ENCODE data around the gene NAP1L2. TPM values are rescaled to one million over a fixed set of nuclear protein-coding genes. Genes with fewer than 3 reads are reported as not detected.

The NAP1L2 gene, protein sequence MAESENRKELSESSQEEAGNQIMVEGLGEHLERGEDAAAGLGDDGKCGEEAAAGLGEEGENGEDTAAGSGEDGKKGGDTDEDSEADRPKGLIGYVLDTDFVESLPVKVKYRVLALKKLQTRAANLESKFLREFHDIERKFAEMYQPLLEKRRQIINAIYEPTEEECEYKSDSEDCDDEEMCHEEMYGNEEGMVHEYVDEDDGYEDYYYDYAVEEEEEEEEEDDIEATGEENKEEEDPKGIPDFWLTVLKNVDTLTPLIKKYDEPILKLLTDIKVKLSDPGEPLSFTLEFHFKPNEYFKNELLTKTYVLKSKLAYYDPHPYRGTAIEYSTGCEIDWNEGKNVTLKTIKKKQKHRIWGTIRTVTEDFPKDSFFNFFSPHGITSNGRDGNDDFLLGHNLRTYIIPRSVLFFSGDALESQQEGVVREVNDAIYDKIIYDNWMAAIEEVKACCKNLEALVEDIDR
- total RNA-seq (ENCODE audit: low replicate concordance), result 2.1 and 2.5 TPM in 2 replicates
- long read RNA-seq, partial matches to known transcripts, result 0 of 2 reads
- long read RNA-seq, other reads (novel, unspliced or antisense), result 0 of 2 reads

DNA sequence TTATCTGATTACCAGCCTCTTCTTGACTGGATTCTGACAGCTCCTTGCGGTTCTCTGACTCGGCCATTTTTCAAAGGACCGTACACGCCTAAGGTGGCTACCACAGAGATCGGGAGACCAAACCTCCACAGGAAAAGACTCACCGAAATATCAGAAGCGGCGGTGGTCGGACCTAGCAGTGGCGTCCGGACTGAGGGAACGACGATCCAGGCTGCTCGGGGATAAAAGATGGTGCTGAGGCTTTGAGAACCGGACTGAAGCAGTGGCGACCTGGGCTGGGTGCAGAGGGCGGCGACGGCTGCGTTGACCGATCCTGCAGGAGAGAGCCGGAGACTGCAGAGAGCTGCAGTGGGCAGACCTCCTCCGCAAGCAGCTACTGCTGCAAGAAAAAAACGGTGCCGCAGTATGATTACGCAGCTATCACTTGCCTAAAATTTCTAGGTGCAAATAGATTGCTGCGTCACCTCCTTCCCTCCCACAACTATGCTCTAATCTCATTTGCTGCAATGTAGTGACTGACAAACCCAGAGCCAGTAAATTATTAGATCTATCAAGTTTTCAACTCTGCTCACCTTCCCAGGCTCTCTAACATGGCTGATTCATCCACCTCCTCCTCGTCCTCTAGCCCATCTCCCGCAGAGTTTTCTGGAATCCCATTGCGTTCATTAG lies at the start of gene NAP1L2:
Gene NAP1L2 (minus strand): TSS at position 426 of the 669 bp plus-strand sequence. CDS start 359 bp downstream, at position 67.
- peak within 1 kb of the TSS; percentile 89 for H3K4me3 Mint-ChIP-seq
- no peaks in the 10 kb centered on the region for H3K36me3 Mint-ChIP-seq
- DNase-seq (ENCODE audit: extremely low spot score, unreplicated experiment), result no peak
- no peaks in the 10 kb centered on the region for H3K4me1 Mint-ChIP-seq (ENCODE audit: unreplicated experiment)
- H3K27me3 Mint-ChIP-seq, result peaks cover 29% of the 10 kb centered on the region
- TF ChIP-seq, protein P1, sequence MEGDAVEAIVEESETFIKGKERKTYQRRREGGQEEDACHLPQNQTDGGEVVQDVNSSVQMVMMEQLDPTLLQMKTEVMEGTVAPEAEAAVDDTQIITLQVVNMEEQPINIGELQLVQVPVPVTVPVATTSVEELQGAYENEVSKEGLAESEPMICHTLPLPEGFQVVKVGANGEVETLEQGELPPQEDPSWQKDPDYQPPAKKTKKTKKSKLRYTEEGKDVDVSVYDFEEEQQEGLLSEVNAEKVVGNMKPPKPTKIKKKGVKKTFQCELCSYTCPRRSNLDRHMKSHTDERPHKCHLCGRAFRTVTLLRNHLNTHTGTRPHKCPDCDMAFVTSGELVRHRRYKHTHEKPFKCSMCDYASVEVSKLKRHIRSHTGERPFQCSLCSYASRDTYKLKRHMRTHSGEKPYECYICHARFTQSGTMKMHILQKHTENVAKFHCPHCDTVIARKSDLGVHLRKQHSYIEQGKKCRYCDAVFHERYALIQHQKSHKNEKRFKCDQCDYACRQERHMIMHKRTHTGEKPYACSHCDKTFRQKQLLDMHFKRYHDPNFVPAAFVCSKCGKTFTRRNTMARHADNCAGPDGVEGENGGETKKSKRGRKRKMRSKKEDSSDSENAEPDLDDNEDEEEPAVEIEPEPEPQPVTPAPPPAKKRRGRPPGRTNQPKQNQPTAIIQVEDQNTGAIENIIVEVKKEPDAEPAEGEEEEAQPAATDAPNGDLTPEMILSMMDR (conservative IDR thresholded peaks at IDR 0.05), result no peak
- peak within 1 kb of the TSS; percentile 39 for H3K27ac Mint-ChIP-seq
- H3K9me3 Mint-ChIP-seq, result no peaks in the 10 kb centered on the region

DNA sequence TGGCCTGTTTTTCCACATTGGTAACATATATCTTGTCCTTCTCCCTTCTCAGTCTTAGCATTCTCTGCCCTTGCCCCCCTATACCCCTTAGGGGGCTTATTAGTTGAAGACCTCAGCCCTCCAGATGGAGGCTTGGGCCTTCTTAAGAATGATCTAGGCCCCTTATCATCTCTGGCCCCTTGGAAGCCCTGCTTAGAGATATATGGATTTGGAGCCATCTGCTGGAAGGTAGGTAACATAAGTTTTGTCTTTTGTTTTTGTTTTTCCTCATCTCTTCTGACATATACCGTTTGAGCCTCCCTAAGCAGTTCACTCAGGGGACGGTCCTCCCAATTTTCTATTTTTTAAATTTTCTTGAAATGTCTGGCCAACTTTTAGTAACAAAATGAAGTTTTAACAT lies 48.3 kb upstream of the NAP1L2 start:
- Mint-ChIP-seq H3K36me3 (no peaks in the 10 kb centered on the region), H3K27me3 (no peaks in the 10 kb centered on the region), H3K4me1 (ENCODE audit: unreplicated experiment) (no peaks in the 10 kb centered on the region), H3K27ac (no peak overlapping the region), H3K9me3 (no peaks in the 10 kb centered on the region), H3K4me3 (no peak overlapping the region)
- TF ChIP-seq, protein P1 (conservative IDR thresholded peaks at IDR 0.05), result peak; percentile 49
- no peak for DNase-seq (ENCODE audit: extremely low spot score, unreplicated experiment)

DNA sequence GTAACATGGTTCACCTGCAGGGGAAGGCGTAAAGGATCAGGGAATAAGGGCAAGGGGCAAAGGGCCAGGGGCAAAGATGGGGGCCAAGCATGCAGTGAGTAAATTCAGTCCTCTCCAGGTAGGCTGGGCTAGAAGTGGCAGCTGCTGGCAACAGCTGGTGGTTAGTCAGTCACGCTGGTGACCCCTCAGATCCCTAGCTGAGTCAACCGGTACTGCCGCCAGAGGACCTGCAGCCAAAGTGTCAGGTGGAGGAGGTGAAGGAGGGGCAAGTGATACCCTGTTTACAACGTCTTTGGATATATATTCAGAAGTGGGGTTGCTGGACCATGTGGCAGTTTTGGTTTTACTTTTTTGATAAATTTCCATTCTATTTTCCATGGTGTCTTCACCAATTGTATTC lies 24.6 kb upstream of the NAP1L2 start:
- Mint-ChIP-seq H3K4me1 (ENCODE audit: unreplicated experiment) (no peaks in the 10 kb centered on the region), H3K4me3 (no peak overlapping the region), H3K27ac (no peak overlapping the region), H3K9me3 (no peaks in the 10 kb centered on the region), H3K36me3 (no peaks in the 10 kb centered on the region), H3K27me3 (no peaks in the 10 kb centered on the region)
- TF ChIP-seq, protein P1 (conservative IDR thresholded peaks at IDR 0.05), result no peak
- no peak for DNase-seq (ENCODE audit: extremely low spot score, unreplicated experiment)

DNA sequence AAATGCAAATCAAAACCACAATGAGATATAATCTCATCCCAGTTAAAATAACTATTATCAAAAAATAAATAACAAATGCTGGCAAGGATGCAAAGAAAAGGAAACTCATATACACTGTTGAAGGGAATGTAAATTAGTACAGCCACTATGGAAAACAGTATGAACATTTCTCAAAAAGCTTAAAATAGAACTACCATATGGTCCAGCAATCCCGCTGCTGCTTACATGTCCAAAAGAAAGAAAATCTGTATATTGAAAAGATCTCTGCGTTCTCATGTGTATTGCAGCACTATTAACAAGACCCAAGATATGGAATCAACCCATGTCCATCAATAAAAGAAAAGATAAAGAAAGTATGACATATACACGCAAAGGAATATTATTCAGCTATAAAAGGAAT lies 3.0 kb upstream of the NAP1L2 start:
- peaks cover 29% of the 10 kb centered on the region for H3K27me3 Mint-ChIP-seq
- TF ChIP-seq, protein P1 (conservative IDR thresholded peaks at IDR 0.05), result no peak
- H3K36me3 Mint-ChIP-seq, result no peaks in the 10 kb centered on the region
- no peak overlapping the region for H3K27ac Mint-ChIP-seq
- H3K4me1 Mint-ChIP-seq (ENCODE audit: unreplicated experiment), result no peaks in the 10 kb centered on the region
- no peaks in the 10 kb centered on the region for H3K9me3 Mint-ChIP-seq
- H3K4me3 Mint-ChIP-seq, result no peak overlapping the region
- no peak for DNase-seq (ENCODE audit: extremely low spot score, unreplicated experiment)

DNA sequence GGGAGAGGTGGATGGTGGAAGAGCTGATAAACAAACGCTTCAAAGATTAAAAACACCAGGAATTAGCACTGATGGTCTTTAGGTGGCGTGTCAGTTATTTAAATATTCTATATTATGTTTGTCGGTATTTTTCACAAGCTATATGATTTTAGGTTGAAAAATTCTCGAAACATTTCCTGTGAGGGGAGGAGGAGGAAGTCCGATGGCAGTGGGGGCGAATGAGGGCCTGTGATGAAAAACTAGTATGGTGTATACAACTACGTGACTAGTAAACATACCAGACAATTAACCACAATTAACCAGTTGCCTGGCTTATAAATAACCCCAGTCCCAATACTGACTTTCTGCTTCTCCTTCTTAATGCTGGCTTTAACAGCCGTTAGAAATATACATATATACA lies 595 bp upstream of the NAP1L2 start:
- Mint-ChIP-seq H3K9me3 (no peaks in the 10 kb centered on the region), H3K27ac (no peak overlapping the region), H3K4me3 (peak overlapping the region; percentile 89), H3K36me3 (no peaks in the 10 kb centered on the region), H3K27me3 (peaks cover 29% of the 10 kb centered on the region), H3K4me1 (ENCODE audit: unreplicated experiment) (no peaks in the 10 kb centered on the region)
- TF ChIP-seq, protein P1 (conservative IDR thresholded peaks at IDR 0.05), result no peak
- no peak for DNase-seq (ENCODE audit: extremely low spot score, unreplicated experiment)
